IPS-18c (cell line): ENCODE results near the gene PLPP4.

ENCODE experiments used
- H3K4me3 ChIP-seq: 2 replicates; pipeline ENCODE4 v1.7.0; 2013; ENCODE audit warnings: low read depth, mild to moderate bottlenecking, low read length, moderate library complexity; ENCODE audit not compliant: insufficient read depth
- H3K9me3 ChIP-seq: one replicate; pipeline ENCODE4 v1.6.1; 2013; ENCODE audit warnings: mild to moderate bottlenecking, low read length, moderate library complexity; ENCODE audit not compliant: control insufficient read depth, insufficient read depth

Gene PLPP4

DNA sequence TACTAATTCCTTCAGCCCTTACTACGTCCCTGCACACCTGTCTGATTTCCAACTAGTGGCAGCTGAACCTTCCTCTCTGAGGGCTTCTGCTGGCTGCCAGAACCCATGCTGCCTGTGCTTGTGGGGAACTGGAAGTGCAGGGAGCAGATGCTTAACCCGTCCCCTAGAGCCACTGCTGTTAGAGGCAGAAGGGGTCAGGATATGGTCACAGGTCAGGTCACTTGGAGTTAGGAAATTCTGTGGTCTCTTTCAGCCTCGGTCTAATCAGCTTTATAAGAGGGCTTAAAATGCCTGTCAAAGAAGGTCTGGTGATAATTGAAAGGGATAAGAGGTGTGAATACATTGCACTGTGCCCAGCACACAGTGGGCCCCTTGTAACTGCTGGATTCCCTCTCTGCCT, 82.0 kb downstream of the PLPP4 start:
- H3K9me3 ChIP-seq: no peaks in the 10 kb centered on the region
- no peak overlapping the region for H3K4me3 ChIP-seq

DNA sequence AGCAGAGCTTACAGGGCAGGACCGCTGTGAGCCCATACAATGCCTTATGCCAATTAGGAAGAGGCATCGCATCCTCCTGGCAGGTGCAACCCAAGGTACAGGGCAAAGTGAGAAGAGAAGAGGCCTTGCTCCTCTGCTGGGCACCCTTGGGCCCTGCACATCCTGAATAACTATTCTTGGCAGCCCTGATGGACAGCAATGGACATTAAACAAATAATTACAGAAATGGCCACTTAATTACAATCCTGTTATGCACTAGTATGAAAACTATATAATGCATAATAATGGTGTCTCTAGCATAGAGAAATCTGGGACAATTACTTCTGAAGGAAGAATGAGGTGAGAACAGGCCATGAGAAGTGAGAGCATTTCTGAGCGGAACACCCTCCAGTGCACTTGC, 83.5 kb downstream of the PLPP4 start:
- H3K4me3 ChIP-seq: no peak overlapping the region
- H3K9me3 ChIP-seq: no peaks in the 10 kb centered on the region

DNA sequence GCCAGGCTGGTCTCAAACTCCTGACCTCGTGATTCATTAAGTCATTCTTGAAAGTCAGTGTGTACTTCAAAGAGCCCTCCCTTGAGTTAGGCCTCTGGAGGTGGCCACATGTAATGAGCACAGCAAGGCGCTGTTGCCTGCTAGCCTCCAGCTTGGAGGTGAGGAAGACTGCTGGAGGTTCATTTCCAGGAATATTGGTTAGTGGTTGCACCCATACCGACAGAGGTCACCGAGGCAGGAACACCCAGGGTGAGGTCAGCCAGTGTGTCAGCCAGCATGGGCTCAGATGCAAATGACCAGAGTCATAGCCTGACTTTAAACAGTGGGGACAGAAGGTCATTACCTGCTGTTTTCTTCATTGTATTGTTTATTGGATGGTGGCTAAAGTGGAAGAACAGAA, 85.0 kb downstream of the PLPP4 start:
- H3K9me3 ChIP-seq: no peaks in the 10 kb centered on the region
- no peak overlapping the region for H3K4me3 ChIP-seq

DNA sequence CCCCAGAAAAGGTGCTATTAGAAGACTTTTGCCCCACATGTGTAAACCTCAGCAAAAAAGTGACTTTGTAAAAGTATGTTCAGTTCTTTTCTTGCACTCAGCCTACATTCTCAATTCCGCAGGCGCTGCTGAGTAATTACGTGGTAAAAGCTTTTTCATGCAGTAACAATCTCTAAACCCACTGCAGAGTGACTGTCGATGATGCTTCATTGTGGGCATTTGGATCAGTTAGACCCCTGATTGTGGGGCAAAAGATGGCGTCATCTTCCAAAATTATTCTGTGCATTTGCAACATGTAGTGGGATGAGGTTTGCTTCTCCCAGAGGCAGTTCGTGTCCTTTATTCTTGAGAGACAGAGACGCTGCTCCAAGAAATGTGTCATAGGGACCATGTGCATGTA, 85.6 kb downstream of the PLPP4 start:
- H3K9me3 ChIP-seq: no peaks in the 10 kb centered on the region
- H3K4me3 ChIP-seq: no peak overlapping the region

DNA sequence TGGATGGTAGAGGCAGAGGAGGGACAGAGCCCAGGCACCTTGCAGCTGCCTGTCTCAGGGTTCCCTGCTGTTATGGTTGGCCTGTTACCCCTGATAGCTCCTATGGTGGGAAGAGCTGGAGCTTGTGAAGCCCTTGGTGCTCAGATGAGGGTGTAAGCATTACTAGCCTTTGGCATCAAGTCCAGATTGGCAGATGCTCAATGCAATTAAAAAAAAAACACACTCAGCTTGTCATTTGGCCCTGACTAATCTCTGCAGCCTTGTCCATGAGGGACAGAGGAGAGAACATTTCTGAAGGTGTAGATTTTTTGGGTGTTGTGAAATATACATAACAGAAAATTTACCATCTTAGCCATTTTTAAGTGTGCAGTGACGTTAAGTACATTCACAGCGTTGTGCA, 86.3 kb downstream of the PLPP4 start:
- Histone ChIP-seq H3K9me3 (no peaks in the 10 kb centered on the region), H3K4me3 (no peak overlapping the region)

DNA sequence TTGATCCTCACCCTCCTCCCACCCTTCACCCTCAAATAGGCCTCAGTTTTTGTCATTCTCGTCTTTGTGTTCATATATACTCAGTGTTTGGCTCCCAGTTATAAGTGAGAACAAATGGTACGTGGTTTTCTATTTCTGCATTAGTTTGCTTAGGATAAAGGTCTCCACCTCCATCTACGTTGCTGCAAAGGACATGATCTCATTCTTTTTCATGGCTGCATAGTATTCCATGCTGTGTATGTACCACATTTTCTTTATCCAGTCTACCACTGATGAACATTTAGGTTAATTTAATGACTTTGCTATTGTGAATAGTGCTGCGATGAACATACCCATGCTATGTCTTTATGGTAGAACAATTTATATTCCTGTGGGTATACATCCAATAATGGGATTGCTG, 91.2 kb downstream of the PLPP4 start:
- Histone ChIP-seq H3K9me3 (no peaks in the 10 kb centered on the region), H3K4me3 (no peak overlapping the region)

DNA sequence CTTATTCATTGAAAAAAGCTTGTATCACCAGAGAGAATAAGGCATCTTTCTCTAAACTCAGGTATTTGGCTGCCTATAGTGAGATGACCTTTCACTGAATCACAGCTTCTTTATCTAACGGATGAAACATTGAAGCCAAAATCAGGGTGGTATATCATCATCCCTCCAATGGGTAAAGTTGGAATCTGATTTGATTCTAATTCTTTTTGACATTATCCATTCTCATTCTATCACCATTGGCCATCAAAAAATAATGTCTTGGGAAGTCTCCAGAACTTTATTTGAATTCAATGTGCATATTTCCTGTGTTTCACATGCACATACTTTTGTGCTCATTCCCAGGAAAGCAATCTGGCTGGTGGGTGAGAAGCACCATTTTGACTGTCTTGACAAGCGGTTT, 95.2 kb downstream of the PLPP4 start:
- Histone ChIP-seq H3K9me3 (no peaks in the 10 kb centered on the region), H3K4me3 (no peak overlapping the region)

DNA sequence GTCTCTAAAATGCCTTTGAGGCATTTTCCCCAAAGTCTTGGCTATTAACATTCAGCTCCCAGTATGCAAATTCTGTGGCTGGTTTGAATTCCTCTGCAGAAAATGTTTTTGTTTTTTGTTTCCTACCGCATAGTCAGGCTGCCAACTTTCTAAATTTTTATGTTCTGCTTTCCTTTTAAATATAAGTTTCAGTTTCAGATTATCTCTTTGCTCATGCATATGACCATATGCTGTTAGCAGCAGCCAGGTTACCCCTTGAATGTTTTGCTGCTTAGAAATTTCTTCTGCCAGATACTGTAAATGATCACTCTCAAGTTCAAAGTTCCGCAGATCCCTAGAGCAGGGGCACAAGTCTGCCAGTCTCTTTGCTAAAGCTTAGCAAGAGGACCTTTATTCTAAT, 96.9 kb downstream of the PLPP4 start:
- Histone ChIP-seq H3K4me3 (no peak overlapping the region), H3K9me3 (no peaks in the 10 kb centered on the region)

DNA sequence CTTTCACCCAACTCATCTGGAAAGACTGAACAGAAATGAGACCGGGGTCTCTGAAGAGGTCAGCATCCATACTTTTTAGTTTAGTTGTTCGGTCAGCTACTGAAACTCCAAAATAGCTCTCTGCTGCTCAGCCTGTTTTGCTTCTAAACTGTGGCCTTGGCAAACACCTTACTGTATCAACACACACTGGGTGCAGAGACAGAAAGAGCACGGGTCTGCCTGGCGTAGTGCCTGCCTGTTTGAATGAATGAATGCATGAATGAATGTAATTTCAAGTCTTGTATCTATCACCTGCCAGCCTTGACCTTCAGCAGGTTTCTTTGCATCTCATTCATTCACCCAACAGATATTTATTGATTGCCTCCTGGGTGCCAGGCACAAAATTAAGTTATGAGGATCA, 98.4 kb downstream of the PLPP4 start:
- Histone ChIP-seq H3K4me3 (no peak overlapping the region), H3K9me3 (no peaks in the 10 kb centered on the region)

DNA sequence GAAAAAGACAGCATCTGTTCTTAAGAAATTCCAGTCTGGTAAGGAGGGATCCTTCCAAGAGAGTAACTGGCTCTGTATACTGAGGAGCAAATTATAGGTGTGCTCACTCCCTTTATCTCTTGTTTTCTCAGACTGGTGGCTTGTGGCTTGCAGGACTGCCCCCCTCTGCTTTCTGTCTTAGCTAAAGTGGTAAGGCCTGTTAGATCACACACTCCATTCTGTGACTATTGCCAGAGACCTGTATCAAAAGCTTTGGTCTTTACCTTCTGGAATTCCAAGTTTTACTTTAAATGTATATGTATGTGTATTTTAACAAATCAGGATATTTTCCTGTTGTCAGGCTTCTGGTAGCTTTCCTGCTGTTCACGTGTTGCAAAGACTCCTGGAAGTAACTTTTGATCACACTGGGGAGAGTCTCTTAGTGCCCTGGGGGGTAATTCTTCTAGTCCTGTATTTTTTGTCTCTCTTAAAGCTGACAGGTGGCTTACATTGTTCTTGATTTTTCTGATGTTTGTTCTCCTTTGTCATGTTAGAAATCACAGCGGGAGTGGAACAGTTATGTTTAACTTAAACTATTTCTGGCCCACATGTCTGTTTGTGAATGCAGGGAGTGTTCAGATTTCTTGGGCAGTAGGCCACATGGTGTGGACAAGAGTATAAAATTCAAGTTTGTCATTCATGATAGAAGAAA, 99.0 kb downstream of the PLPP4 start:
- H3K4me3 ChIP-seq: no peak overlapping the region
- H3K9me3 ChIP-seq: no peaks in the 10 kb centered on the region

DNA sequence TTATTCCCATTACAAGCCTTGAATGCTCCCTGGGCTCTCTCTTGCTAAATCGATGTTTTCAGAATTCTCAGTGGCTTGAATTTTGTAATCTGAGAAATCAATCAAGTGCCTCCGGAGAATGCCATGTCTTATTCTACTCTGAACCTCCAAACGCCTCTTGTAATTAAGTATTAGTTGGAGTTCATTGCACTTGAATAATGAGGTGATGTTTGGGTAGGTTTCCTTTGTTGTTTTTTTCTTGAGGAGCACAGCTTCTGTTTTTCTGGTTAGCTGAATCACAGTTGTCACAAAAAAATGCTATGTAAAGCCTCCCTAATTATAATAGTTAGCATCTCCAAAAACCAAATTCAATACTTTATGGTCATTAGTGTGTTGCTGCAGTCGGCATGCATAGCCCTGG, 100.3 kb downstream of the PLPP4 start:
- H3K4me3 ChIP-seq: no peak overlapping the region
- no peaks in the 10 kb centered on the region for H3K9me3 ChIP-seq

DNA sequence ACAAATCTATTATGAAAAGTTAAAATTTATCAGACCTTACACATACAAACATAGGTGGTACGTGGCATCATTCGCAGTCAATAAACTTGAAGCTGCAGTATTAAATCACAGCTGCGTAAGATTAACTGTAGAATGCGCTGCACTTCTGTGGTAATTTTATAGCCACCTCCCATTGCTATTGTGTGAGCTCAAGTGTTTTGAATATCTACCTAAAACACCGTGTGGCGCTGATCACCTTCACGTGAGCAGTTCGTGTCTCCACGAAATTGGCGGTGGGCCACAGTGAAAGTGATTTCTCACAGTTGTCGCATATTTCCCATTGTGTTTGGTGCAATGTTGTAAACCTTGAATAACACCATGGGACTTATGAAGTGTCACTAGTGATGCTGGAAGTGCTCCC, 102.8 kb downstream of the PLPP4 start:
- H3K4me3 ChIP-seq: no peak overlapping the region

DNA sequence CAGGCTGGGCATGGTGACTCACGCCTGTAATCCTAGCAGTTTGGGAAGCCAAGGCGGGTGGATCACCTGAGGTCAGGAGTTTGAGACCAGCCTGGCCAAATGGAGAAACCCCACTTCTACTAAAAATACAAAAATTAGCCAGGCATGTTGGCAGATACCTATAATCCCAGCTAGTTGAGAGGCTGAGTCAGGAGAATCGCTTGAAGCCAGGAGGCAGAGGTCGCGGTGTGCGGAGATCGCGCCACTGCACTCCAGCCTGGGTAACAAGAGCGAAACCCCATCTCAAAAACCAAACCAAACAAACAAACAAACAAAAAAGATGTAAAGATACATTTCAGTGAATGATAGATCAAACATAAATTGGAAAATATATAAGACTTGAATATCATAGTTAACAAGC, 105.9 kb downstream of the PLPP4 start:
- H3K4me3 ChIP-seq: no peak overlapping the region
- no peaks in the 10 kb centered on the region for H3K9me3 ChIP-seq

More for the DNA sequence above, 102.8 kb downstream of the PLPP4 start:
- H3K9me3 ChIP-seq: no peaks in the 10 kb centered on the region

DNA sequence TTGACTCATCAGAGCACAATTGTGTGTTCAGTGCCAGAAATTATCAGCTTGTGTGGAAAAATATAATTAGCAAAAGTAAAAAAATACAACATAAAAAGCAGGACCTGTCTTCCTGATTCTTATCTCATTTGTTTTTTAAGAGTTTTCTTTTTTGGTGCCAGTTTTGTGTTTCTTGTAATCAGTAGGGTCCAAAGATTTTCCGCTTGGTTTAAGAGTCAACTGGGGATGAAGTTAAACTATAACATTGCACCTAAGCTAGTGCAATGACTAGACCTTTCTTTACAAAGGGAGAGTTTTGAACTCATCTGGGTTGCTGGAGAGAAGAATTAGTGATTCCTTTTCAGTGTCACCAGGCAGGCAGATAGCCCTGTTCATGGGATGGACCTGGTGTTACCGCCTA, 113.4 kb downstream of the PLPP4 start:
- Histone ChIP-seq H3K4me3 (no peak overlapping the region), H3K9me3 (no peaks in the 10 kb centered on the region)

DNA sequence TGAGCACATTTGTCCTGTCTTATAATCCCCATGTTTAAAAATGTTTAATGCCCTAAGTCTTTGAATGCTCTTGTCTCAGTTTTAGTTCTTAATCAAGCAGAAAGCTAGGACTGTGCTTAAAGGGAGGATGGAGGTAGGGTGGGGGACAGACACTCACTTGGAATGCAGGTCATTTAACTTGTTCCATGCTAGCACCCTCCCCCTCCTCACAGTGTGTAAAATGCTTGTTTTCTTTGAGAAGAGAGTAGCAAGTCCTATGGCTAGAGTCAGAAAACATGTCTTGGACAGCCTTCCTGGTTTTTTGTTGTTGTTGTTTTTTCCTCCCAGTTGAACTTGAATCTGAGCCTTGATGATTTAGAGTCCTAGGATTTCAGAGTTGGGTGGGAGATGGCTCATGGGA, 114.2 kb downstream of the PLPP4 start:
- Histone ChIP-seq H3K4me3 (no peak overlapping the region), H3K9me3 (no peaks in the 10 kb centered on the region)

DNA sequence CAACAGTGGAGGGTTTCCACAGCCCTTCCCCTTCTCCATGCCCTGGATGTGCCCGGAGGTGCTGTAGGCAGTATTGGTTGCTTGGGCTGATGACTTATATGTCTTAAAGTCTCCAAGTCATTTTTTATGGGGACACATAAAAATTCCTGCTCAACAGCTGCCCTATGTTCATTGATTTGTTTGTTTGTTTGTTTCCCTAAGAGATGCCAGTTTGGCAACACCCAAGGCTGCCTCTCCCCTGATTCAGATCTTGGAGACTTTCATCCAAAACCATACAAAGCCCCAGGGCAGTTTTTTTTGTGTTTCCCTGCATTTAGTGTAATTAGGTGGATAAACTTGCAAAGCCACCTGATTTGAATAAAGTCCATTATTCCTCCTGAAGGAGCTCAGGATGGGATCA, 115.3 kb downstream of the PLPP4 start:
- no peak overlapping the region for H3K4me3 ChIP-seq

DNA sequence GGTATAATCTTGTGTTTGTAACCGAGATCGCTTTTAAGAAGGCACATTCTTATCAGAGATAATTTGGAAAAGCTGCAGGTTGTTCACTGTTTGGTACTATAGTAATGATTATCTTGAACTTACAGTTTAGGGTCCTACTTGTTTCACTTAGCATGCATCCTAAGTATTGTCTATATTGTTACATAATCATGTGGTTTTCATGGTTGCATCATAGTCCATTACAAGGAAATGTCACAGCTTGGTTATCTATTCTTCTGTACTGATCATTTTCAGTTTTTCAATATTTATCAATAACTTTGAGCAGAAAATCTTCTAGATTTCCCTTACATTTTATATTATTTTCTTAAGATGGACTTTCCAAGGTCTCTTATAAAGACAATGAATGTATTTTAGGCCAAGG, 116.3 kb downstream of the PLPP4 start:
- no peaks in the 10 kb centered on the region for H3K9me3 ChIP-seq
- H3K4me3 ChIP-seq: no peak overlapping the region

More for the DNA sequence above, 115.3 kb downstream of the PLPP4 start:
- H3K9me3 ChIP-seq: no peaks in the 10 kb centered on the region

DNA sequence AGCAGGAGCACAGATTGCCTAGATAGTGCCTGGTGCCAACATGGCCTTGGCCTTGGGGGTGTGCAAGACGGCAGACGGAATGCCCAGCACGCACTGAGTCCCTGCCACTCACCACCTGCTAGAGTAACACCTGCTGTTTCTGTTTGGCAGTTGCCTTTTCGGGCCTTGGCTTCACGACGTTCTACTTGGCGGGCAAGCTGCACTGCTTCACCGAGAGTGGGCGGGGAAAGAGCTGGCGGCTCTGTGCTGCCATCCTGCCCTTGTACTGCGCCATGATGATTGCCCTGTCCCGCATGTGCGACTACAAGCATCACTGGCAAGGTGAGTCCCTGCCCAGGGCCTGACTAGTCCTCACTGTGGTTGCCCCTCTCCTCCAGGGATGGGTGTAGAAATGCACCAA, 118.0 kb downstream of the PLPP4 start:
- H3K4me3 ChIP-seq: no peak overlapping the region
- H3K9me3 ChIP-seq: no peaks in the 10 kb centered on the region

DNA sequence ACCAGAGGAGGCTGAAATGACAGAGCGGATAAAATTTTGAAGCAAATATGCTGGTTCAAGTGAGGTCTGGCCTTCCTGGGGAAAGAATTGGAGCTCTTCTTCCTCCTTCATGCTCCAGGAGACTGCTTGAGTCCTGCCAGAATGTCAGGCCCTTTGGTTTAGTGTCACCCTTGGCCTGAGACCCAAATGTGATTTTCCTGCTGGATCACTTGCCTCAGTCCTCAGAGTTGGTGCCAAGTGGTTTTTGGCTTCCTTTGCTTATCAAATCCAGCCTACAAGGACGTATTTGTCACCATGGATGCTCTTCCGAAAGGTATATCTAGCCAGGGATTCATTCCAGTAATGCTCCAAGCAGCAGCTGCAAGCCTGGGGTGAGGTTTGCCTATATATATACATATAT, 118.4 kb downstream of the PLPP4 start:
- no peaks in the 10 kb centered on the region for H3K9me3 ChIP-seq
- H3K4me3 ChIP-seq: no peak overlapping the region
